Stimulated activated CD4-positive, alpha-beta T cell treated with anti-CD3 and anti-CD28 coated beads, Interleukin-4, amount 100 ng/mL, for 4 hours (primary cell): ENCODE results near the gene DAD1.
"Not testable (repeated sequence)": the region's sequence is repeated elsewhere in the genome, so short reads cannot be mapped to it uniquely, and the experiment has no call there.

ENCODE experiments used
- DNase-seq, 2 experiments: peaks; one replicate each; pipeline ENCODE4 v3.0.0-alpha.2; 2020

Gene DAD1

GRCh38 chr14:22598099-22598895 is 9.3 kb upstream of the DAD1 start, which contains the start of gene ABHD4:
Gene ABHD4 (plus strand): TSS chr14:22598300. CDS start chr14:22598307, 7 bp downstream.
- DNase-seq = peak; percentile 23 to 46

GRCh38 chr14:22597771-22598098 is 8.7 kb upstream of the DAD1 start:
- DNase-seq = no peak

GRCh38 chr14:22597265-22597664 is 8.2 kb upstream of the DAD1 start:
- no peak for DNase-seq

GRCh38 chr14:22596354-22596879 is 7.4 kb upstream of the DAD1 start:
- no peak for DNase-seq

- DNase-seq = no peak
Measured at GRCh38 chr14:22594156-22594716, 5.2 kb upstream of the DAD1 start.

- DNase-seq = no peak
Measured at GRCh38 chr14:22593601-22594000, 4.6 kb upstream of the DAD1 start.

- no peak for DNase-seq
Measured at GRCh38 chr14:22593189-22593588, 4.2 kb upstream of the DAD1 start.

- DNase-seq = no peak
Measured at GRCh38 chr14:22588526-22589095, 413 bp downstream of the DAD1 start.

GRCh38 chr14:22587677-22588422 is 1.2 kb downstream of the DAD1 start:
- DNase-seq = not testable (repeated sequence)

GRCh38 chr14:22587247-22587646 is 1.8 kb downstream of the DAD1 start:
- no peak for DNase-seq

GRCh38 chr14:22583994-22584393 is 5.0 kb downstream of the DAD1 start:
- no peak for DNase-seq

GRCh38 chr14:22580625-22581024 is 8.4 kb downstream of the DAD1 start:
- no peak for DNase-seq

GRCh38 chr14:22579881-22580280 is 9.1 kb downstream of the DAD1 start:
- no peak for DNase-seq

- no peak for DNase-seq
Measured at GRCh38 chr14:22579236-22579635, 9.8 kb downstream of the DAD1 start.

- no peak for DNase-seq
Measured at GRCh38 chr14:22577334-22577908, 11.6 kb downstream of the DAD1 start.

- DNase-seq = no peak
Measured at GRCh38 chr14:22573804-22574203, 15.2 kb downstream of the DAD1 start.

- DNase-seq = no peak
Measured at GRCh38 chr14:22572562-22573058, 16.4 kb downstream of the DAD1 start.

GRCh38 chr14:22570132-22570949 is 18.7 kb downstream of the DAD1 start:
- DNase-seq = peak; percentile 49 to 89

GRCh38 chr14:22569737-22570131 is 19.3 kb downstream of the DAD1 start:
- DNase-seq = no peak

- DNase-seq = no peak
Measured at GRCh38 chr14:22569106-22569736, 19.8 kb downstream of the DAD1 start.

GRCh38 chr14:22567437-22567836 is 21.6 kb downstream of the DAD1 start:
- DNase-seq = no peak
